DMS 273 (cell line): Measurements from ENCODE around the gene BRD9.
"Not testable (repeated sequence)": the region's sequence is repeated elsewhere in the genome, so short reads cannot be mapped to it uniquely, and the experiment has no call there.

ENCODE experiments used
- DNase-seq: peaks from one replicate; lab custom pipeline; 2025; ENCODE audit not compliant: unreplicated experiment; lab: John Stamatoyannopoulos, UW

Gene BRD9

DNA sequence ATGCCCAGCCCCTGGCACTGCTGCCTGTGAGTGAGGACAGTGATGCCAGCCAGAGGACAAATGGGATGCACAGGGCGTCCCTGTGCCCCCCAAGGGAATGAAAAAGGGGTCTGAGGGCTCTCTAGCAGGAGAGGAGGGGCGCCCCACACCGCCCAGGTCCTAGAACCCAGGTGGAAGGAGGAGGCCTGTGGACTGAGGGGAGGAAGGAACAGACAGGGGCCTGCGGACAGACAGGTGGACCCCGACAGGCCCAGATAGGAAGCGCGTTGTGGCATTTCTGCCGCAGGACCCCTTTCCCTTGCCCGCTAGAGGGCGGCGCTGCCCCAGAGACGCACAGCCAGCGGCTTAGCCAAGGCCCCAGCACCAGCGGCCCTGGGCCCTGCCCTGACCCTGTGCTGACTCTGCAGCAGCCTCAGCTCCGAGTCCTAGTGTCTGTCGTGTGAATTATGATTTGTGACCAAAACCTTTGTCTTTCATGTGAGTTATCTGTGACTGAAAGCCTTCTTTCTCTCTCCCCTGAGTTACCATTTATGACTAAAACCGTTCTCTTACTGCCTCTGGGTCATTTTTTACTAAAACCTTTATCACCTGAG, 30.8 kb upstream of the BRD9 start:
- DNase-seq: peak; percentile 90

DNA sequence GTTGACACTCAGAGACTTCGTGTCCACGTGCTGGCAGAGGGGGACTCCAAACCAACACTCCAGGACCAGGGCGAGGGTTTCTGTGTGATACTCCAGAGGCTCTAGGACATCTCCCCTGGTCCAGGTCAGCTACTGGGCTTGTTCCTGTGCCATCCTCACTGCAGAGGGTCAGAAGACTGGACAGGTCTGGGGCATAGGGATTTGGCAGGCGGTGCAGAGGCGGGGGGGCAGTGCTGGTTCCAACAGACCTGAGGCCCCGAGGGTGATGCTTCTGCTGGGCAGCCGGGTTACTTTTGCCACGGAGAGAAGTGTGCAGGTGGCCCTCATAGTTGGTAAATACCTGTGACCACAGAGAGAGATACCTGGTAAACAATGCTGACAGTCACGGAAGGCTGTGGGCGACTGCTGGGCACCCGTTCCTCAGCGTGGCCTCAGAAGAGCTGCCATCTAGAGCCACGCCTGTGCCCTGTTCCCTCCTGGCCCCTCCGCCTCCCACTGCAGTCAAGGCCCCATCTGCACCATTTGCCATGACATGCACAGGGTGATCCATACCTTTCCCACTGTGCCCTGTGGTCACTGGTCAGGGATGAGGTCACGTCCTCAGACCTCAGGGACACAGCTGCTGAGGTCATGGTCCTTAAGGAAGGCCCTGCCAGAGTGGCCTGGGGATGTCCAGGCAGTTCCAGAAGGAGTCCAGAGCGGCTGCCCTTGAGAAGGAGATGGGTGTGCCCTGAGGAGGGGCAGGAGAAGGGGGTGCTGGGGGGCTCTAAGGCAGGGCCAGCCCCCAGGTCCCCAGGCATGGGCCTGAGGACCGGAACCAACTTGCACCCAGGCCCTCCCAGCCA, 30.1 kb upstream of the BRD9 start:
- no peak for DNase-seq

DNA sequence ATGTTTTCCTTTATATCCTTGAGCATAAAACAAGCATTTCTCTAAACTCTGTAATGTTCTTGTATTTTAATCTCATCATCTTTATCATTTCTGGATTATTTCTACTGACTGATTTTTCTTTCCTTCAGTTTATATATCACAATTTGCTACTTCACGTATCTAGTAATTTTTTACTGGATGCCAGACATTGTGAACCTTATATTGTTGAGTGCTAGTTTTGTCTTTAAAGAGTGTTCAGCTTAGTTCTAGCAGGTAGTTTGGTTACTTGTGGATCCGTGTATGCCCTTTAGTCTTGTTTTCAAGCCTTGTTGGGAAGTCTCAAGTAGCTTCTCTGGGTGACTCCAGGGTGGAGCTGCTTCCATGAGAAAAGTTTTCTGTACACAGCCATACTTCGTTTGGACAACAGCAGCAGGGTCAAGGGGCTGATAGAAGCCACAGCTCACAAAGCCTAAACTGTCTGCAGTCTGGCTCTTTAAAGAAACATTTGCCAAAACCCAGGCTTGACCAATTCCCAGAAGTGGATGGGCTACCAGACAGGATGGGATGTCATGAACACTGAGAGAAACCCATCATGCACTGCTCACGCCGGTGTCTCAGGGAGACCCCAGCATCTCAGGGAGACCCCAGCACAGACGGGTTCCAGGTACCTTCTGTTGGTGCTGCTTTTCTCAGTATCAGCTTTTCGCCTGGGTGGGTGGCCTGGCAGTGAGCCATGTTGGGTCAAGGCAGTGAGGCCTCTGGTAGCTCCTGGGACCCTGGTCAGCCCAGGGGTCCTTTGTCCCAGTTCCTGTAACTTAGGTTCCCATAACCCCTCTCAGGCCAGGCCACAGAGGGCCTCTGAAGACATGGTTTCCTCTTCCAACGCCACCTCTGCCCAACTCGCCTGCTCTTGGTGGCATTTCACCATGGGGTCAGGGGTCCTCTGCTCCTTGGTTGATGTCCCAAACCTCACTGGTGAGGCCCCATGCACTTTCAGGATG, 29.1 kb upstream of the BRD9 start:
- DNase-seq: no peak

DNA sequence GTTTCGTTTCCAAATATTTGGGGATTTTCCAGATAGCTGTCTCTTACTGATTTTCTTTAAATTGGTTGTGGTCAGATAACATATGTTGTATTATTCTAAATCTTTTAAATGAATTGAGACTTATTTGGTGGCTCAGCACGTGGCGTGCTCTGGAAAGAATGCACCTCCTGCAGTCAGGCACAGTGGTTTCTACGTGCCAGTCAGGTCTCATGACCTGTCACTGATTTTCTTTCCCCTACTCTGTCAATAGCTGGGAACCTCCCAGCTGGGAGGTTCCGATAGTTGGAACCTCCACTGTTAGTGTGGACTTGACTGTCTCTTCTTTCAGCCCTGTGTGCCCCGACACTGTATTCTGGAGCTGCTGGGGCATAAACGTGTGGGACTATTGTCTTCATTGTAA, 27.7 kb upstream of the BRD9 start:
- DNase-seq: no peak

DNA sequence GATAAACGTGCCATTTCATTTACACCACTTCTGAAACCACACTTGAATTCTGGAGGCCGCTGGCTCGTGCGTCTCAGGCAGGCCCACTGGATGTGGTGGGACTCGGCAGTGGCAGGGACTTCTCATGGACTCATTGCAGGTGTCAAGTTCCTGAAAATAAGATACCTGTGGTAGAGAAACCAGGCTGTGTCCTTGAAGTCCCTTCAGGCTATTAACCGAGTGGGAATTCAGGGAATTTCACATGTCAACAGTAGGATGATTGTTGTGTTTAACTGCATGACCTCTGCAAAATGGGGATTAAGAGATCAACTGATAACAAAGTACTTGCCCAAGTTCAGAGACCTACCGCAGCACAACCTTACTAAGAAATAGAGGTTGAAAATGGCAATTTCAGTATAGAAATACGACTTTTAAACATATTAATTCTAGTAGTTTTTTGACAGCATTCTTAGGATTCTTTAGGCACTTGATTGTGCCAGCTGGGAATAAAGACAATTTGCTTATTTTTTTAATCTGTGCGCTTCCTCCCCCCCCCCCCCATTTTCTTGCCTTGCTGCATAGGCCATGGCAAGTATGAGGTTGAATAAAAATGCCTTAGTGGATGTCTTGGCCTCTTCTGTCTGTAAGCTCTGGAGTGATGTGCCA, 26.9 kb upstream of the BRD9 start:
- DNase-seq: no peak

DNA sequence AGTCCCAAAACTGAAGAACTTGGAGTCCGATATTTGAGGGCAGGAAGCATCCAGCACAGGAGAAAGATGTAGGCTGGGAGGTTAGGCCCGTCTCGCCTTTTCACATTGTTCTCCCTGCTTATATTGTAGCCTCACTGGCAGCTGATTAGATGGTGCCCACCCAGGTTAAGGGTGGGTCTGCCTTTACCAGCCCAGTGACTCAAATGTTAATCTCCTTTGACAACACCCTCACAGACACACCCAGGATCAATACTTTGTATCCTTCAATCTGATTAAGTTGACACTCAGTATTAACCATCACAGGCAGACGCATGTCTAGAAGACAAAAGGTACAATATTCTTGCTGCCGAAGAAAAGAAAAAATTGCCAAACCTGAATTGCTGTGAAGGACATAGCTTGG, 26.1 kb upstream of the BRD9 start:
- not testable (repeated sequence) for DNase-seq

DNA sequence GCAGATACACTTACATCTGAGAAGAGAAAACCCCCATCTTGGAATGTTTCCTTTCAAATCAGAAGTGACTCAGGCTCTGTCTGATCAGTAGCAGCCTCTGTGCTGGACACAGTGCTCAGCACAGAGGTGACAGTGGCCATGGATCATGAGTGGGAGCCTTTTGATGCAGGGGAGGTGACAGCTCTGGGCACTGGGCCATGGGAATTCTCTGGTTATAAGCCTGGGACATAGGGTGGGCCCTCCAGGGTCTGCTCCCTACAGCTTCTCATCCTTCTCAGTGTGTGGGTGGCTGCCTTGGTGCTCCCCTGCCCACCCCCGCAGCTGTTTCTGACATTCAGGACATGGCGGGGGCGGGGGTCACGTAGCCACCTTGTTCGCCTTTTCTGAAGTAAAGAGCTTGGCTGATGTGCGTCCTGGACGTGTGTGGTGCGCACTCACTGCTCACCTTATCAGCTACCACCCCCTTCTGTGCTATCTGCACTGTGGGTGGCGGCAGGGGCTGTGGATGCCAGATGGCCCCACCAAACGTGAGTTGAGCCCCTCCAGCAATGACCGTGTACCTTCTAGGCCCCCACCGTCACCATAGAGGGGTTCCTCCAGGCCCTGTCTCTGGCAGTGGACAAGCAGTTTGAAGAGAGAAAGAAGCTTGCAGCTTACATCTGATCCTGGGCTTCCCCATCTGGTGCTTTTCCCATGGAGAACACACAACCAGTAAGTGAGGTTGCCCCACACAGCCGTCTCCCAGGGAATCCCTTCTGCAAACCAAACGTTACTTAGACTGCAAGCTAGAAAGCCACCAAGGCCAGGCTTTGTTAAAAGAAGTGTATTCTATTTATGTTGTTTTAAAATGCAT, 24.1 kb upstream of the BRD9 start:
- DNase-seq: no peak

DNA sequence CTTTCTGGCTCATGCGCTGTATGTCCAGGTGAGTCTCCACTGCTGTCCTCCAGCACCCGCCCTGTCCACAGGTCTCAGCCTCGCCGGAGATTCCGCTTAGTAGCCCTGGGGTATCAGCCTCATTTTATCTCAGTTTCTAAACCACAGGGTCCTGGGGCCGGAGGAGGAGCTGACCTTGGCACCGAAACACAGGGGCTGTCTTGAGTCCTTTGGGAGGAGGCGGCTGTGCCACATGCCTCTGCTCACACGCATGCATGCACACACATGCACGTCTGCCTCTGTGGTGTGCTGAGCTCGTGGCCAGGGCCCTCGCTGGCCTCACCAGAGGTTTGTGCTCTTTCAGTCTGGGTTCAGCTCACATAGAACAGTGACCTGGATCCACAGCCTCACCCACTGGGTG, 23.3 kb upstream of the BRD9 start:
- no peak for DNase-seq

DNA sequence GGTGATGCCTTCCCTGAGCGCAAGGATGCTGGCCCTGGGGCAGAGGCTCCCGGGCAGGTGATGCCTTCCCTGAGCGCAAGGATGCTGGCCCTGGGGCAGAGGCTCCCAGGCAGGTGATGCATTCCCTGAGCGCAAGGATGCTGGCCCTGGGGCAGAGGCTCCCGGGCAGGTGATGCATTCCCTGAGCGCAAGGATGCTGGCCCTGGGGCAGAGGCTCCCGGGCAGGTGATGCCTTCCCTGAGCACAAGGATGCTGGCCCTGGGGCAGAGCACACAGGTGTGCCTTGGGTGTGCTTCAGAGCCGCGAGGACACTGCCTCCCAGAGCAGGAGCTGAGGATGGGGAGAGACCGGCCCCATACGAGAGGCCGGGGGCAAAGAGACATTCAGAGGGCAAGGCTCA, 22.7 kb upstream of the BRD9 start:
- DNase-seq: not testable (repeated sequence)

DNA sequence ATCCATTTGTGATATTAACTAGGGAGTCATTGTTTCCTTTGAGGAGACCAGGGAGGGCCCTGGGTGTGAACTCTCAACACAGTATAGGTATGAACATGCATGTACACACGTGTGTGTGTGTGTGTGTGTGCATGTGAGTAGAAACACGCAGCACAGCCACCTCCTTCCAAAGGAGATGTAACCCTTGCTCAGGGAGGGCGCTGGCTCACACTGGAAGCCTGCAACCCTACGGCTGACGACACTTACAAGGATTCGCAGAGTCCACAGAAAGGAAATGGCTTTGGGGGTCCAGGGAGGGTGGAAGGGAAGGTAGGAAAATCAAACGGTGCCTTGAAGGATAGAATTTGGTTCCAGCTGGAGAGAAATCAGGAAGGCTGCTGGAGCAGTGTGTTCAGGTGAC, 22.0 kb upstream of the BRD9 start:
- no peak for DNase-seq

DNA sequence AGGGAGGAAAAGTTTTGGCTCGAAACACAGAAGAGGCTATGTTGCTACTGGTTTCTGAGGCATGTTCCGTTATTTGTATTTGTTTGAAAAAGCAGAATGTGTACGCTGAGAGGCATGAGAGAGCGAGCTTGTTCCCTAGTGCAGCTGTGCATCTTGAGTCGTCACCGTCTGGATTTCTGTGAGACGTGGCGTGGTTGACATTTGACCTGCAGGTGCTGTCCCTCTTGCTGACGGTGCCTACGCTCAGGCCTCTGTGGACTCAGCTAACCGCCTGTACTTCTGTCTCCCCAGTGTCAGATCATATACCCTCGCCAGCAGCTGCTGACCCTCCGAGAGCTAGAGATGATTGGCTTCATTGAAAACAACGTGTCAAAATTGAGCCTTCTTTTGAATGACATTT, 21.6 kb upstream of the BRD9 start:
- no peak for DNase-seq

DNA sequence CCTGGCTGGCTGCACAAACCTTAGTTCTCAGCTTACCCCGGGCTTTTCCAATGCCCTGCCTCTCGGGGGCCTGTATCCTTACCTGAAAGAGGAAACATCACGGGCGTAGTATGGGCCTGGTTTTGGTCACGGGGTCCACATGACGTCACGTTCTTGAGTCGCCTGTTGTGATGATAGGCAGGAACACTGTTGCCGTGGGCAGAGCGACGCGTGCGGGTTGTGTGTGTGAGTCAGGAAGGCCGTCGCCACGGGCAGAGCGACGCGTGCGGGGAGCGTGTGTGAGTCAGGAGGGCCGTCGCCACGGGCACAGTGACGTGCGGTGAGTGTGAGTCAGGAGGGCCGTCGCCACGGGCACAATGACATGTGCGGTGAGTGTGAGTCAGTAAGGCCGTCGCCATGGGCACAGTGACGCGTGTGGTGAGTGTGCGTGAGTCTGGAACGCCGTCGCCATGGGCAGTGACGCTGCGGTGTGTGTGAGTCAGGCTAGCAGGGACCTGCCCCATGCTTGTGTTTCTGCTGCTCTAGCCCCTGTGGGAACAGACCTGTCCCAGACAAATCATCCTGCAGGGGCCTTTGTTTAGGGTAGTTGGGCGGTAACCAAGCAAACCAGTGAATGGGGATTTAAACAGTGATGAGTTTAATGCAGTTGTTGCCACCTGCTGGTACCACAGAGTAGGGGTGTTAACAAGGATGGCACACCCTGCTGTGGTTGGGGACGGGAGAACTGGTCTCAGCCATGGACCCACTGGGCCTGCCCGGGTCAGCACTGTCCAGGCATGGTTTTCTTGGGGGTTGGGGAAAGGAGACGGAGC, 19.9 kb upstream of the BRD9 start:
- peak; percentile 39 for DNase-seq

DNA sequence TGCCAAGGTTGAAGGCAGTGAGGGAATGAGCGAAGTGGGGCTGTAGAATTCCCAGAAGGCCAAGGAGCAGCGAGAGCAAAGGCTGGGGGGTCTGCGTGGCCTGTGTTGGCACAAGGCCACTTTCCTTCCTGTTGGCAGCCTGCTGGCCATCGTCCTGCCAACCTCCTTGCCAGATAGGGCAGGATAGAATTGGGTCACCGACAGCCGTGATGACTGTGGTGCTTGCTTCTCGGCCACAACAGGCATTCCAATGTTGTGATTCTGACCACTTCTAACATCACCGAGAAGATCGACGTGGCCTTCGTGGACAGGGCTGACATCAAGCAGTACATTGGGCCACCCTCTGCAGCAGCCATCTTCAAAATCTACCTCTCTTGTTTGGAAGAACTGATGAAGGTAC, 19.0 kb upstream of the BRD9 start:
- DNase-seq: no peak

DNA sequence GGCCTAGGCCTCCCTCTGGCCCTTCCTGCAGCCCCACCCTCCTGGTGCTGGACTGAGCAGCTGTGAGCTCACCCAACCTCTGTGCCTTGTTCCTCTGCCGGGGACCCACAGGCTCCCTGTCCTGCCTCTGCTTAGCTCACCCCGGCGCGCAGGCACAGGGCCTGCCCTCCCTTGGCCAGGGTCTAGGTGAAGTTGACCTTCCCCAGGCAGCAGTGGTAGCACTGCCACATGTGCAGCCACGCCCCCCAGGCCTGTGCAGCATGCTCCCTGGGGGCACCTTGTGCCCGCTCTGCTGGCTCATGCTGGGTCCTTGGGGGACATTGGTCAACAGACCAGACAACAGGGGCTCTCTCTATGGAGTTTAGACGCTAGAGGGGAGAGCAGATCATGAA, 18.2 kb upstream of the BRD9 start:
- DNase-seq: no peak

DNA sequence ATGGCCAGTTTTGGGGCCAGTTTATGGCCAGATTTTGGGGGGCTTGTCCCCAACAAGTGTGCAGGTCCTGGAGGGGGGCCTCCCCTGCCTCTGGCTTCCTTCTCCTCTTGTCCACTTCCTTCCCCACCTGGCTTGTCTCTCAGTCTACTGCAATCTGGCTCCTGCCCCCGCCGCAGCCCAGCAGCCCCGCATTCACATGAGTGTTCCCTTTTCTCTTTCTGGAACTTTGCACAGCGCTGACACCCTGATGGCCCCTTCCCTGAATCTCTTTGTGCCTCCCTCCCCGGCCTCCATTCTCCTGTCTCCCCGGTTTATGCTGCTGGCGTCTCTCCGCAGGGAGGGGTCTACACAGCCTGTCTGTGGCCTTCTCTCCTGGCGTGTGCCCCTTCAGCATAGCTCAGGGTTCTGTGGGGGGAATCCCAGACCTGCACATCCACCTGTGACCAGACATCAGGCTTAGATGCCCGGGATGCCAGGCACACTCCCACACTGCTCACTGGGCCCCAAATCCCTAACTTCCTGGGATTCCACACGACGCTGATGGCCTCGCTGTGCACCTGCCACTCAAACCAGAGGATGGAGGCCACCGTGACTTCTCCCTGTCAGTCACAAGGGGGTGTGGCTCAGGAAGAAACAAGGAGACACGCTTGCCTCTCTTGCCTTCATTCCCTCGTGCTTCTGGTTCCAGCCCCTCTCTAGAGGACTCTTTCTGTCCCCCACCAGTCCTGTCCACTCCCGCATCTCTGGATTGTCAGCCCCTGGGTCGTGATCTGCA, 17.6 kb upstream of the BRD9 start:
- no peak for DNase-seq

DNA sequence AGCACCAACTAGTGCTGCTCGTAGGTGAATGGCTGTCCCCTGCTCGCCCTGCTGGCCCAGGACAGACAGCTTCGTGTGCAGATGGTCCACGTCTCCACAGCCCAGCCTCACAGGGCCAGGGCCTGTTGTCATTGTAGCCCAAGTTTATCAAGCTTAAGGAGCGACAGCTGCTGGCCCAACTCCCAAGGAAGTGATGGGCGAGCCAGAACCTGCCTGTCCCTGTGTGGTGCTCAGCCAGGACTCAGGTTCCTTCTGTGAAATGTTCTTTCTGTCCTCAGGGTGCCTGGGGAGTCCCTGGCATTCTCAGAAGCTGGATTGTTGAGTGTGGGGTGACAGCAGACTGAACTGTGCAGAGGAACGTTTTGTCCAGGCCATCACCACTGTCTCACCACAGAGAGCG, 16.5 kb upstream of the BRD9 start:
- peak; percentile 43 for DNase-seq

DNA sequence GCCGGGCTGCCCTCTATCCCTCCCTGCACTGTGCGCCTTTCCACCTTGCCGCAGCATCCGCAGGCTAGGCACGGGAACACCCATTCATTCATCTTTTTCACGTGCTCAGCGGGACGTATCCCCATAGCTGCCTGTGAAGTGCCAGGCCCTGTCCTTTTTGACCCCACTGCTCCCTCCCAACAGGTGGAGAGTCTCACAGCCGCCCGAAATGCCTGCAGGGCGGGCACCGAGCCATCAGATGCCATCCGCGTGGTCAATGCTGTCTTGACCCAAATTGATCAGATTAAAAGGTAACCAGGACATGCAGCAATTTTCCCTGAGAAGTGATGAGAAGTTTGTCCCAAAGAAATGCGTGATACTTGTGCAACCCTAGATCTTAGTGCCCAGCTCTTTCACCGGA, 15.6 kb upstream of the BRD9 start:
- no peak for DNase-seq

DNA sequence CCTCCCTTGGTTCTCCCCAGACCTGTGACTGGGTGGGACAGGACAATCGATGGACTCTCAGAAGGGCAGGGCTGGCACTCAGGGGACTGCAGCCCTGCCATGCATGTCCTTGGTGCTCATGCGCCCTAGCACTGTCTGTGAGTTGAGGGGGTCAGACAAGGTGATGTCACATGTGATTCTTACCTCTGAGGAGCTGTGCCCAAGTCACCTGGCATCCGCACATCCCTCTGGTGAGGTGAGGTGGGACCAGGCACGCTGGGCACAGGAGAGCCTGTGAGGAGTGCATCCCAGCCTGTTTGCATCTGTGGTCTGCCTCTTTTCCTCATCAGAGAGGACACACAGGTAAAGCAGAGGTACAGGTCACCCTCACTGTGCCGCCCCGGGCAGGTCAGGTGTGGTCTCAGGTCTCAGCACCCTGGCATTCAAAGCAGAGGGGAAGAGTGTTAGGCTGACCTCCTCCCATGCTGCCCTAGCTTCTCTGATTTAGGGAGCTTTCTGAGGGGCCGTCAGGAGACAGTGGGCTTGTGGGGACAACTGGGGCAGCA, 14.8 kb upstream of the BRD9 start:
- no peak for DNase-seq
